ENCODE data around the gene LRP10.
A peak's percentile ranks its signal among the peaks of the same experiment; 100 is the strongest.

Gene LRP10

GRCh38 chr14:22865424-22866405 is 5.8 kb upstream of the LRP10 start:
- peak; percentile 39 for DNase-seq (ENCODE audit: extremely low spot score)
- TF ChIP-seq SUZ12 (IDR thresholded peaks at IDR 0.05) (no peak), FOXK2 (IDR thresholded peaks at IDR 0.05) (no peak), L3MBTL2 (conservative IDR thresholded peaks at IDR 0.05) (no peak), ZNF384 (IDR thresholded peaks at IDR 0.05) (no peak), TARDBP (IDR thresholded peaks at IDR 0.05) (no peak), FOXM1 (IDR thresholded peaks at IDR 0.05; ENCODE audit: borderline replicate concordance) (no peak), NFRKB (IDR thresholded peaks at IDR 0.05) (no peak), LEF1 (IDR thresholded peaks at IDR 0.05; ENCODE audit: borderline replicate concordance) (no peak), ELF4 (IDR thresholded peaks at IDR 0.05) (no peak), PKNOX1 (IDR thresholded peaks at IDR 0.05) (no peak)
- CTCF ChIA-PET = interaction anchor here (1.6 kb wide), 1 partner anchor 11 kb away, joined by 6 read pairs; no protein-coding TSS in a partner anchor
- POLR2A ChIA-PET = interaction anchor here (1.0 to 1.5 kb wide), 2 partner anchors 30 to 53 kb away, joined by 3 to 5 read pairs; partner anchors contain the start of gene RBM23

GRCh38 chr14:22866874-22867273 is 4.7 kb upstream of the LRP10 start:
- no peak for TF ChIP-seq CTBP1 (IDR thresholded peaks at IDR 0.05; ENCODE audit: borderline replicate concordance)
- TF ChIP-seq LEF1 (IDR thresholded peaks at IDR 0.05; ENCODE audit: borderline replicate concordance) = no peak
- no peak for DNase-seq (ENCODE audit: extremely low spot score)
- POLR2A ChIA-PET = interaction anchor here (1.0 kb wide), 1 partner anchor 29 kb away, joined by 3 read pairs; no protein-coding TSS in a partner anchor
- CTCF ChIA-PET = interaction anchor here (0.9 kb wide), 1 partner anchor 12 kb away, joined by 3 read pairs; no protein-coding TSS in a partner anchor

- POLR2A ChIA-PET = interaction anchor here (0.6 to 4.3 kb wide), 11 partner anchors 11 to 188 kb away, joined by 3 to 37 read pairs (median 4); partner anchors contain the start of gene HAUS4
- CTCF ChIA-PET = interaction anchor here (1.2 to 3.6 kb wide), 6 partner anchors 9 to 59 kb away, joined by 3 to 30 read pairs (median 8); partner anchors contain the start of gene REM2
- TF ChIP-seq HDGF (IDR thresholded peaks at IDR 0.05; ENCODE audit: borderline replicate concordance) = no peak
- no peak for TF ChIP-seq SP1 (IDR thresholded peaks at IDR 0.05)
- no peak for TF ChIP-seq TARDBP (IDR thresholded peaks at IDR 0.05)
- TF ChIP-seq L3MBTL2 (conservative IDR thresholded peaks at IDR 0.05) = no peak
- no peak for TF ChIP-seq FOXK2 (IDR thresholded peaks at IDR 0.05)
- DNase-seq (ENCODE audit: extremely low spot score) = no peak
Observed at GRCh38 chr14:22870811-22871223, 723 bp upstream of the LRP10 start.

- no peak for TF ChIP-seq SP1 (IDR thresholded peaks at IDR 0.05)
- TF ChIP-seq LEF1 (IDR thresholded peaks at IDR 0.05; ENCODE audit: borderline replicate concordance) = no peak
- no peak for TF ChIP-seq CTBP1 (IDR thresholded peaks at IDR 0.05; ENCODE audit: borderline replicate concordance)
- no peak for TF ChIP-seq FOXA1 (IDR thresholded peaks at IDR 0.05)
- no peak for TF ChIP-seq ELF4 (IDR thresholded peaks at IDR 0.05)
- TF ChIP-seq NFRKB (IDR thresholded peaks at IDR 0.05) = no peak
- no peak for TF ChIP-seq ZNF384 (IDR thresholded peaks at IDR 0.05)
- no peak for TF ChIP-seq PKNOX1 (IDR thresholded peaks at IDR 0.05)
- no peak for TF ChIP-seq HDGF (IDR thresholded peaks at IDR 0.05; ENCODE audit: borderline replicate concordance)
- no peak for TF ChIP-seq SUZ12 (IDR thresholded peaks at IDR 0.05)
- no peak for TF ChIP-seq L3MBTL2 (conservative IDR thresholded peaks at IDR 0.05)
- TF ChIP-seq FOXM1 (IDR thresholded peaks at IDR 0.05; ENCODE audit: borderline replicate concordance) = no peak
- CTCF ChIA-PET = interaction anchor here (0.5 to 3.6 kb wide), 14 partner anchors 9 to 89 kb away, joined by 3 to 30 read pairs (median 4); partner anchors contain the start of genes HAUS4 and REM2
- POLR2A ChIA-PET = interaction anchor here (0.9 to 4.3 kb wide), 7 partner anchors 10 to 106 kb away, joined by 3 to 37 read pairs (median 5); partner anchors contain the start of genes OXA1L and REM2
- peak; percentile 82 for DNase-seq (ENCODE audit: extremely low spot score)
Observed at GRCh38 chr14:22872033-22872832, 693 bp downstream of the LRP10 start.

- no peak for DNase-seq (ENCODE audit: extremely low spot score)
- CTCF ChIA-PET = interaction anchor here (0.5 to 3.6 kb wide), 14 partner anchors 8 to 1801 kb away, joined by 3 to 30 read pairs (median 4); partner anchors contain the start of genes HAUS4 and REM2
- POLR2A ChIA-PET = interaction anchor here (1.7 to 4.3 kb wide), 4 partner anchors 9 to 107 kb away, joined by 4 to 37 read pairs (median 12); partner anchors contain the start of genes OXA1L and REM2
- TF ChIP-seq L3MBTL2 (conservative IDR thresholded peaks at IDR 0.05) = no peak
- no peak for TF ChIP-seq HDGF (IDR thresholded peaks at IDR 0.05; ENCODE audit: borderline replicate concordance)
- no peak for TF ChIP-seq TARDBP (IDR thresholded peaks at IDR 0.05)
- no peak for TF ChIP-seq ZNF384 (IDR thresholded peaks at IDR 0.05)
- TF ChIP-seq LEF1 (IDR thresholded peaks at IDR 0.05; ENCODE audit: borderline replicate concordance) = no peak
- TF ChIP-seq CTBP1 (IDR thresholded peaks at IDR 0.05; ENCODE audit: borderline replicate concordance) = no peak
- TF ChIP-seq FOXA1 (IDR thresholded peaks at IDR 0.05) = no peak
Observed at GRCh38 chr14:22872833-22873520, 1.4 kb downstream of the LRP10 start.

All from HEK293T (cell line).